HCT116 (cell line): ENCODE results near the gene PRRG1. TPM values are rescaled to one million over a fixed set of nuclear protein-coding genes. Genes with fewer than 3 reads are reported as not detected.
"Not testable (repeated sequence)": the region's sequence is repeated elsewhere in the genome, so short reads cannot be mapped to it uniquely, and the experiment has no call there.

Experiments used
- ATAC-seq: fragments of 200-7000 bp; cut with Tn5 transposase; 2 replicates; pipeline ENCODE4 v1.9.1; 2020; ENCODE audit warnings: mild to moderate bottlenecking, moderate library complexity
- BruUV-seq: library from RNA; stranded (reverse); fragments of 400-500 nt; replicated peaks from 2 replicates; lab custom pipeline; 2021; lab: Mats Ljungman, UMichigan
- CTCF ChIA-PET: fragments of 300-600 bp; sonication (Branson Sonifier 250); formaldehyde crosslinking; loops from one replicate; lab custom pipeline; 2021; ENCODE audit warnings: antibody characterized with exemption; lab: Charles Lee
- POLR2A ChIA-PET: fragments of 300-600, 350-600 bp; sonication (Branson Sonifier 250); formaldehyde crosslinking; loops from one replicate; lab custom pipeline; 2021; ENCODE audit warnings: antibody characterized with exemption; lab: Charles Lee
- RAD21 ChIA-PET, 2 experiments: fragments of 300-600 bp; sonication (Branson Sonifier 250); formaldehyde crosslinking; loops; one replicate each; lab custom pipeline; 2023; ENCODE audit warnings: low total read pairs in 2 of 2; ENCODE audit not compliant: uncharacterized antibody in 2 of 2, unreplicated experiment in 2 of 2, low non-redundant PET in 1 of 2; lab: Charles Lee
- DNase-seq: peaks from one replicate; pipeline ENCODE4 v3.0.0-alpha.2; 2010; ENCODE audit warnings: low read depth, low spot score
- H2AFZ ChIP-seq: fragments of 200-600 bp; shearing (Covaris generic), sonication (generic); 2 replicates; pipeline ENCODE4 v1.6.1; 2017; ENCODE audit warnings: low read depth, mixed run types, mixed read lengths, antibody characterized with exemption, low read length; ENCODE audit not compliant: poor library complexity, severe bottlenecking
- H3K27ac ChIP-seq: 2 replicates; pipeline ENCODE4 v1.5.1; 2012; ENCODE audit warnings: low read depth, low read length
- H3K27me3 ChIP-seq: fragments of 200-600 bp; sonication (generic); 2 replicates; pipeline ENCODE4 v1.6.1; 2016; ENCODE audit warnings: mixed run types, low read length, mixed read lengths; ENCODE audit not compliant: insufficient read depth
- H3K36me3 ChIP-seq, 2 experiments: fragments of 200-500 bp in 1 of 2; fragments of 200-600 bp in 1 of 2; sonication (Bioruptor generic) in 1 of 2; sonication (generic) in 1 of 2; 2 replicates each; pipeline versions ENCODE4 v1.5.1 to v1.6.1; 2014 to 2016; ENCODE audit warnings: low read length in 2 of 2, inconsistent platforms in 1 of 2, mixed read lengths in 1 of 2, mixed run types in 1 of 2; ENCODE audit not compliant: insufficient read depth in 2 of 2, control insufficient read depth in 1 of 2
- H3K4me1 ChIP-seq, 2 experiments: fragments of 200-600 bp in 1 of 2; sonication (generic) in 1 of 2; 2 replicates each; pipeline versions ENCODE4 v1.5.1 to v1.6.1; 2012 to 2017; ENCODE audit warnings: low read length in 2 of 2, inconsistent platforms in 1 of 2, mild to moderate bottlenecking in 1 of 2, mixed read lengths in 1 of 2, mixed run types in 1 of 2, moderate library complexity in 1 of 2; ENCODE audit not compliant: insufficient read depth in 2 of 2, control insufficient read depth in 1 of 2
- H3K4me2 ChIP-seq: fragments of 200-600 bp; sonication (generic); 2 replicates; pipeline ENCODE4 v1.6.1; 2017; ENCODE audit warnings: mixed run types, low read length, mixed read lengths
- H3K4me3 ChIP-seq, 2 experiments: fragments of 200-600 bp in 1 of 2; sonication (generic) in 1 of 2; replicated peaks in 1 of 2; 2 replicates each; pipeline ENCODE4 v1.5.1; 2011 to 2016; ENCODE audit warnings: low read length in 2 of 2, control low read depth in 1 of 2, low read depth in 1 of 2, mild to moderate bottlenecking in 1 of 2, mixed read lengths in 1 of 2, mixed run types in 1 of 2
- H3K79me2 ChIP-seq: fragments of 200-600 bp; sonication (generic); 2 replicates; pipeline ENCODE4 v1.6.1; 2017; ENCODE audit warnings: mild to moderate bottlenecking, mixed run types, low read length, moderate library complexity, mixed read lengths; ENCODE audit not compliant: insufficient read depth
- H3K9ac ChIP-seq: fragments of 200-600 bp; sonication (generic); 2 replicates; pipeline ENCODE4 v1.6.1; 2016; ENCODE audit warnings: low read length, mixed read lengths
- H3K9me2 ChIP-seq: fragments of 200-600 bp; sonication (generic), shearing (Covaris generic); 2 replicates; pipeline ENCODE4 v1.6.1; 2017; ENCODE audit warnings: mixed run types, mild to moderate bottlenecking, moderate library complexity; ENCODE audit not compliant: insufficient read depth
- H3K9me3 ChIP-seq, 2 experiments: fragments of 200-500 bp in 1 of 2; fragments of 200-600 bp in 1 of 2; sonication (Bioruptor generic) in 1 of 2; sonication (generic) in 1 of 2; 2 replicates each; pipeline ENCODE4 v1.6.1; 2014 to 2017; ENCODE audit warnings: low read length in 2 of 2, mixed read lengths in 2 of 2, inconsistent platforms in 1 of 2, low read depth in 1 of 2, mild to moderate bottlenecking in 1 of 2, mixed run types in 1 of 2, moderate library complexity in 1 of 2; ENCODE audit not compliant: control insufficient read depth in 1 of 2, insufficient read depth in 1 of 2
- H4K20me1 ChIP-seq: fragments of 200-600 bp; sonication (generic), shearing (Covaris generic); 2 replicates; pipeline ENCODE4 v1.6.1; 2017; ENCODE audit warnings: mixed run types, mild to moderate bottlenecking, moderate library complexity; ENCODE audit not compliant: insufficient read depth
- RAD21 ChIP-seq: IDR thresholded peaks from 2 replicates; pipeline ENCODE4 v1.6.1; 2012; ENCODE audit warnings: low read depth, mild to moderate bottlenecking
- YY1 ChIP-seq: IDR thresholded peaks from 2 replicates; pipeline ENCODE4 v1.6.1; 2011; ENCODE audit warnings: low read length, low read depth, moderate library complexity, mild to moderate bottlenecking; ENCODE audit not compliant: insufficient replicate concordance; ENCODE audit errors: extremely low read depth
- intact Hi-C: fragments of 100-400 bp; cut with micrococcal nuclease; formaldehyde crosslinking; loops from 2 replicates; pipeline ENCODE4 v1.10.0; 2022
- total RNA-seq: library from RNA; stranded (reverse); gene quantifications from one replicate; pipeline ENCODE4 v1.2.1, GENCODE V29; 2021; ENCODE audit not compliant: unreplicated experiment
- TF ChIP-seq, protein P1 (sequence below), 3 experiments: fragments of 200-600 bp in 1 of 3; sonication (generic) in 1 of 3; IDR thresholded peaks in 2 of 3; conservative IDR thresholded peaks in 1 of 3; 2 replicates each; pipeline ENCODE4 v1.5.1; 2012 to 2017; ENCODE audit warnings: low read depth in 2 of 3, low read length in 2 of 3, antibody characterized with exemption in 1 of 3, borderline replicate concordance in 1 of 3, control low read depth in 1 of 3, mild to moderate bottlenecking in 1 of 3, mixed read lengths in 1 of 3, mixed run types in 1 of 3, moderate library complexity in 1 of 3; ENCODE audit not compliant: insufficient read depth in 1 of 3

Gene PRRG1
- total RNA-seq, 1 experiment from 2014 or later, result 16.0 TPM

DNA sequence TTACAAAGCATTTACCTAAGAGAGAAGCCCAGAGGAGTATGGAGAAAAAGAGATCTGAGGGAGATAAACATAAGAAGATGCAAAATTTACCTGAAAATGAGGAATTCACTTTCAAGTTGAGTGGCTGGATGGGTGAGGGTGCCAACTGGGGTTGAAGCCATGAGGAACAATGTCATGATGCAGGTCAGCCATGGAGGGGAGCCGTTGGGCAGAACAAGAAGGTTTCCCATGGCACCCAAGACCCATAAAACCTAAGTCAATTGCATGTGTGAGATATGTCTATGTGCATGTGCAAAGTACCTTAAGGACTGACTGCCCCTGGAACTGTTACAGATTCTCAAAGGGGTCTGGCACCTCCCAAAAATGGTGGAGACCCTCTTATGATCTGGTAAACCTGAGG, 46.6 kb upstream of the PRRG1 start:
- Histone ChIP-seq H3K36me3 (no peaks in the 10 kb centered on the region), H2AFZ (no peak overlapping the region), H3K4me3 (no peak overlapping the region), H4K20me1 (no peaks in the 10 kb centered on the region), H3K27ac (no peak overlapping the region), H3K4me2 (no peak overlapping the region), H3K9me3 (no peaks in the 10 kb centered on the region), H3K79me2 (no peaks in the 10 kb centered on the region), H3K9me2 (no peaks in the 10 kb centered on the region), H3K4me1 (no peaks in the 10 kb centered on the region), H3K27me3 (no peaks in the 10 kb centered on the region), H3K9ac (no peak overlapping the region)
- intact Hi-C loops, result loop anchor here (1.0 kb wide), 1 partner anchor 523 kb away; no protein-coding TSS in a partner anchor
- peak; percentile 10 for DNase-seq
- CTCF ChIA-PET, result no interaction called here
- ATAC-seq, result peak; percentile 75
- RAD21 ChIA-PET, result no interaction called here
- POLR2A ChIA-PET, result no interaction called here
- TF ChIP-seq YY1 (no peak), RAD21 (peak; percentile 62)
- TF ChIP-seq, protein P1, sequence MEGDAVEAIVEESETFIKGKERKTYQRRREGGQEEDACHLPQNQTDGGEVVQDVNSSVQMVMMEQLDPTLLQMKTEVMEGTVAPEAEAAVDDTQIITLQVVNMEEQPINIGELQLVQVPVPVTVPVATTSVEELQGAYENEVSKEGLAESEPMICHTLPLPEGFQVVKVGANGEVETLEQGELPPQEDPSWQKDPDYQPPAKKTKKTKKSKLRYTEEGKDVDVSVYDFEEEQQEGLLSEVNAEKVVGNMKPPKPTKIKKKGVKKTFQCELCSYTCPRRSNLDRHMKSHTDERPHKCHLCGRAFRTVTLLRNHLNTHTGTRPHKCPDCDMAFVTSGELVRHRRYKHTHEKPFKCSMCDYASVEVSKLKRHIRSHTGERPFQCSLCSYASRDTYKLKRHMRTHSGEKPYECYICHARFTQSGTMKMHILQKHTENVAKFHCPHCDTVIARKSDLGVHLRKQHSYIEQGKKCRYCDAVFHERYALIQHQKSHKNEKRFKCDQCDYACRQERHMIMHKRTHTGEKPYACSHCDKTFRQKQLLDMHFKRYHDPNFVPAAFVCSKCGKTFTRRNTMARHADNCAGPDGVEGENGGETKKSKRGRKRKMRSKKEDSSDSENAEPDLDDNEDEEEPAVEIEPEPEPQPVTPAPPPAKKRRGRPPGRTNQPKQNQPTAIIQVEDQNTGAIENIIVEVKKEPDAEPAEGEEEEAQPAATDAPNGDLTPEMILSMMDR (IDR thresholded peaks at IDR 0.05 in 2 of 3, conservative IDR thresholded peaks at IDR 0.05 in 1 of 3; ENCODE audit: borderline replicate concordance in 1 of 3, insufficient read depth in 1 of 3, low read depth in 2 of 3, low read length in 2 of 3), result peak in 2 of 3 experiments; percentile 21 to 41; a peak in 3 of 6 replicates
- no TSS peak for BruUV-seq

DNA sequence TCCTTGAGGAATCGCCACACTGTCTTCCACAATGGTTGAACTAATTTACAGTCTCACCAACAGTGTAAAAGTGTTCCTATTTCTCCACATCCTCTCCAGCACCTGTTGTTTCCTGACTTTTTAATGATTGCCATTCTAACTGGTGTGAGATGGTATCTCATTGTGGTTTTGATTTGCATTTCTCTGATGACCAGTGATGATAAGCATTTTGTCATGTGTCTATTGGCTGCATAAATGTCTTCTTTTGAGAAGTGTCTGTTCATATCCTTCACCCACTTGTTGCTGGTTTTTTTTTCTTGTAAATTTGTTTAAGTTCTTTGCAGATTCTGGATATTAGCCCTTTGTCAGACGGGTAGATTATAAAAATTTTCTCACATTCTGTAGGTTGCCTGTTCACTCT, 43.9 kb upstream of the PRRG1 start:
- BruUV-seq, POLR2A ChIA-PET: not testable (repeated sequence)

More for the DNA sequence above, 43.9 kb upstream of the PRRG1 start:
- H3K4me1 ChIP-seq, H4K20me1 ChIP-seq, H3K9ac ChIP-seq, H3K4me2 ChIP-seq, intact Hi-C loops, H3K9me3 ChIP-seq, CTCF ChIA-PET, H2AFZ ChIP-seq, DNase-seq, ATAC-seq, H3K27me3 ChIP-seq, H3K4me3 ChIP-seq, H3K9me2 ChIP-seq, H3K36me3 ChIP-seq, RAD21 ChIA-PET, H3K27ac ChIP-seq, H3K79me2 ChIP-seq: not testable (repeated sequence)
